ENCODE results near the gene IDH3G. TPM values are rescaled to one million over a fixed set of nuclear protein-coding genes. Genes with fewer than 3 reads are reported as not detected.

IDH3G gene
- total and polyA plus RNA-seq, 2 of the 8 experiments (the other 6 are each of a cell fraction or from before 2014, with no cell fraction given) = 39.4 to 66.7 TPM

DNA sequence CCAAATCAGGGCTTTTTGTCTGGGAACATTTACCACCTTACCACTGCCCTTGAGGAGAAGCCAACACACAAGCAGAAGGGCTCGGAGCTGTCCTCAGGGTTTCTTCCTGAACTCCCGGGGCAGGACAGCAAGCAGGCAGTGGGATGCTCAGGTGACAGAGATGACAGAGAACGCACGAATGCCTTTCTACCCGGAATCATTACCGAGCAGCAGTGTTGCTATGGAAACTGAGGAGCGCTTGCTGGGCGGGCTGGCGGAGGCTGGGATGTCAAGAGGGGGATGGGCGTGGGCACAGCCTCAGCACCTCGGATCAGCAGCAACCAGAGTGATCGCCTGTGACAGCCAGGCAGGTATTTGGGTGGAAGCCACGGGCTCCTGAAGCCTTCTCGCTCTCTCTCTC, 18.0 kb upstream of the IDH3G start:
- Histone ChIP-seq H3K36me3 (ENCODE audit: control insufficient read depth in 2 of 4, insufficient read depth in 4 of 4, low read length in 3 of 4) (peaks cover 0 to 3% (median 0%) of the 10 kb centered on the region in 4 experiments; a peak in 1 of 8 replicates), H2BK20ac (ENCODE audit: low read length) (no peak overlapping the region), H2BK15ac (ENCODE audit: low read length) (no peak overlapping the region), H4K8ac (ENCODE audit: extremely low read depth, insufficient read depth, low read length) (no peak overlapping the region), H2AFZ (ENCODE audit: low read length) (no peak overlapping the region), H4K20me1 (replicated peaks in 1 of 2; ENCODE audit: control insufficient read depth in 1 of 2, insufficient read depth in 2 of 2, low read length in 2 of 2) (peaks cover 0 to 32% of the 10 kb centered on the region in 2 experiments), H3K9me3 (ENCODE audit: insufficient read depth in 2 of 2, low read depth in 1 of 2, low read length in 1 of 2) (no peaks in the 10 kb centered on the region), H3K27ac (ENCODE audit: low read depth, low read length) (no peak overlapping the region), H3K79me2 (ENCODE audit: control insufficient read depth in 1 of 2, insufficient read depth in 2 of 2, low read length in 2 of 2) (peaks cover 8 to 83% of the 10 kb centered on the region in 2 experiments), H3K4me2 (ENCODE audit: insufficient read depth in 1 of 2, low read depth in 2 of 2, low read length in 2 of 2) (no peak overlapping the region; a peak in 1 of 4 replicates), H3K4me1 (replicated peaks in 1 of 4; ENCODE audit: control insufficient read depth in 3 of 4, insufficient read depth in 4 of 4, low read length in 3 of 4) (peaks cover 0 to 17% (median 7%) of the 10 kb centered on the region in 4 experiments; a peak in 4 of 7 replicates), H3K9ac (replicated peaks in 1 of 4; ENCODE audit: extremely low read depth in 1 of 4, low read depth in 3 of 4, low read length in 3 of 4) (no peak overlapping the region), H2BK120ac (replicated peaks; ENCODE audit: low read depth, low read length) (no peak overlapping the region), H2AK5ac (ENCODE audit: low read depth, low read length) (no peak overlapping the region), H3K23me2 (ENCODE audit: low read depth, low read length) (no peaks in the 10 kb centered on the region), H3K56ac (replicated peaks; ENCODE audit: insufficient read length, low read depth, low read length) (no peak overlapping the region), H3K14ac (ENCODE audit: insufficient read length) (no peak overlapping the region), H4K91ac (replicated peaks; ENCODE audit: insufficient read length, low read length) (no peak overlapping the region), H3K27me3 (replicated peaks in 1 of 4; ENCODE audit: control insufficient read depth in 3 of 4, extremely low read depth in 1 of 4, insufficient read depth in 3 of 4, low read length in 3 of 4) (no peaks in the 10 kb centered on the region), H3K4ac (replicated peaks; ENCODE audit: insufficient read length, low read depth, low read length) (no peak overlapping the region), H3K79me1 (ENCODE audit: low read depth, low read length) (no peaks in the 10 kb centered on the region; the same call in 1 of the 2 replicates), H3K23ac (ENCODE audit: insufficient read length) (no peak overlapping the region), H3K4me3 (ENCODE audit: extremely low read depth in 1 of 4, insufficient read depth in 2 of 4, low read depth in 3 of 4, low read length in 4 of 4) (no peak overlapping the region), H3K18ac (ENCODE audit: extremely low read depth, low read length) (no peak overlapping the region), H2BK12ac (ENCODE audit: low read depth, low read length) (no peak overlapping the region), H4K5ac (ENCODE audit: insufficient read length, low read depth, low read length) (no peak overlapping the region), H2BK5ac (ENCODE audit: low read depth, low read length) (no peak overlapping the region)
- CTCF ChIA-PET (ENCODE audit: partially characterized antibody) = interaction anchor here (1.0 kb wide), 1 partner anchor 42 kb away, joined by 3 read pairs; no protein-coding TSS in a partner anchor
- FAIRE-seq (no peak), DNase-seq (ENCODE audit: low read depth in 1 of 2, low spot score in 2 of 2) (no peak)
- TF ChIP-seq SAP30 (IDR thresholded peaks at IDR 0.05; ENCODE audit: insufficient read depth, insufficient replicate concordance, low read length) (peak; percentile 43), GTF2F1 (IDR thresholded peaks at IDR 0.05; ENCODE audit: borderline replicate concordance, low read depth, low read length) (no peak), ZNF274 (IDR thresholded peaks at IDR 0.05; ENCODE audit: borderline replicate concordance, extremely low read depth, low read length) (no peak), POLR2A (IDR thresholded peaks at IDR 0.05; ENCODE audit: control extremely low read depth in 1 of 2, low read depth in 2 of 2, low read length in 2 of 2) (no peak), BACH1 (IDR thresholded peaks at IDR 0.05; ENCODE audit: low read length) (no peak), SIN3A (conservative IDR thresholded peaks at IDR 0.05 in 1 of 2, IDR thresholded peaks at IDR 0.05 in 1 of 2; ENCODE audit: low read depth in 1 of 2, low read length in 2 of 2) (peak in 1 of 2 experiments; percentile 62; a peak in 2 of 4 replicates), SP1 (IDR thresholded peaks at IDR 0.05; ENCODE audit: low read depth, low read length) (no peak), KDM1A (IDR thresholded peaks at IDR 0.05; ENCODE audit: borderline replicate concordance, low read length) (no peak), KDM4A (IDR thresholded peaks at IDR 0.05; ENCODE audit: low read depth, low read length, severe bottlenecking) (no peak), RNF2 (IDR thresholded peaks at IDR 0.05; ENCODE audit: borderline replicate concordance, low read depth, low read length, missing control alignments, poor library complexity, severe bottlenecking) (no peak)
- TF ChIP-seq, protein P1, sequence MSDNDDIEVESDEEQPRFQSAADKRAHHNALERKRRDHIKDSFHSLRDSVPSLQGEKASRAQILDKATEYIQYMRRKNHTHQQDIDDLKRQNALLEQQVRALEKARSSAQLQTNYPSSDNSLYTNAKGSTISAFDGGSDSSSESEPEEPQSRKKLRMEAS (IDR thresholded peaks at IDR 0.05) = no peak
- WGBS, 2 experiments (ENCODE audit: extremely low coverage in 1 of 2, insufficient coverage in 1 of 2, insufficient read length in 1 of 2, insufficient replicate concordance in 2 of 2, low coverage in 1 of 2, low lambda C conversion rate in 2 of 2, missing lambda C conversion rate in 1 of 2) = 55% methylated on average over 10 of the region's 14 CpGs; no CpG with 5 or more reads in 1 of the 2 experiments
- POLR2A ChIA-PET (ENCODE audit: partially characterized antibody) = interaction anchor here (0.6 to 1.0 kb wide), 2 partner anchors 46 to 115 kb away, joined by 3 read pairs; no protein-coding TSS in a partner anchor

All from H1 (cell line).